Body of pancreas (tissue), 4 donors: ENCODE data around the gene LRFN2. TPM values are rescaled to one million over a fixed set of nuclear protein-coding genes. Genes with fewer than 3 reads are reported as not detected.

Experiments used
- ATAC-seq: fragments of 150-250 bp; one replicate; pipeline ENCODE4 v1.9.1; 2016
- DNase-seq, 4 donors: peaks; one replicate each; pipeline ENCODE4 v3.0.0-alpha.2; 2019
- H3K27ac ChIP-seq, 4 donors: fragments of 200-600 bp; sonication (generic); 1 replicate in 3 of 4; 2 replicates in 1 of 4; pipeline versions ENCODE4 v1.5.1 to v1.6.1; 2016 to 2019; ENCODE audit warnings: mild to moderate bottlenecking in 1 of 4, mixed read lengths in 1 of 4, moderate library complexity in 1 of 4
- H3K27me3 ChIP-seq, 2 donors: fragments of 200-600 bp; sonication (generic); one replicate each; pipeline ENCODE4 v1.6.0; 2016; ENCODE audit warnings: mild to moderate bottlenecking in 1 of 2
- H3K36me3 ChIP-seq, 2 donors: fragments of 200-600 bp; sonication (generic); replicated peaks in 1 of 2; 2 replicates each; pipeline ENCODE4 v1.5.1; 2016; ENCODE audit warnings: low read depth in 2 of 2; ENCODE audit not compliant: insufficient read depth in 1 of 2
- H3K4me1 ChIP-seq: fragments of 200-600 bp; sonication (generic); one replicate; pipeline ENCODE4 v1.6.0; 2016
- H3K4me3 ChIP-seq, 2 donors: fragments of 200-600 bp; sonication (generic); 1 replicate in 1 of 2; 2 replicates in 1 of 2; pipeline ENCODE4 v1.5.1; 2016 to 2019
- H3K9me3 ChIP-seq, 3 donors: fragments of 200-600 bp; sonication (generic); 1 replicate in 2 of 3; 2 replicates in 1 of 3; pipeline ENCODE4 v1.5.1; 2016
- CTCF ChIP-seq, 7 experiments: fragments of 450-650 bp in 4 of 7; fragments of 200-600 bp in 3 of 7; sonication (generic) in 3 of 7; IDR thresholded peaks; one replicate each; pipeline ENCODE4 v1.5.1; 2016 to 2019; ENCODE audit warnings: antibody characterized with exemption in 7 of 7
- POLR2A ChIP-seq, 3 donors: fragments of 450-650 bp; IDR thresholded peaks; one replicate each; pipeline ENCODE4 v1.6.1; 2016; ENCODE audit warnings: antibody characterized with exemption in 3 of 3, mild to moderate bottlenecking in 2 of 3
- WGBS, 2 donors: methylation state at CpG; one replicate each; pipeline ENCODE4 v1.1.5; 2017; 5-methylcytosine and 5-hydroxymethylcytosine counted together
- intact Hi-C: fragments of 100-400 bp; cut with DNase I; formaldehyde crosslinking; loops from one replicate; pipeline ENCODE4 v1.15.1; 2023
- total RNA-seq, 2 donors: library from RNA; depleted of rRNA; stranded (reverse); fragments of >200 nt; gene quantifications; one replicate each; pipeline ENCODE4 v1.1.0, GENCODE V29; 2016

LRFN2 gene
- total RNA-seq, 2 donors from 2014 or later: 0.33 TPM; not detected in 1

GRCh38 chr6:40568062-40568708, 19.0 kb downstream of the LRFN2 start:
- DNase-seq: no peak

DNA sequence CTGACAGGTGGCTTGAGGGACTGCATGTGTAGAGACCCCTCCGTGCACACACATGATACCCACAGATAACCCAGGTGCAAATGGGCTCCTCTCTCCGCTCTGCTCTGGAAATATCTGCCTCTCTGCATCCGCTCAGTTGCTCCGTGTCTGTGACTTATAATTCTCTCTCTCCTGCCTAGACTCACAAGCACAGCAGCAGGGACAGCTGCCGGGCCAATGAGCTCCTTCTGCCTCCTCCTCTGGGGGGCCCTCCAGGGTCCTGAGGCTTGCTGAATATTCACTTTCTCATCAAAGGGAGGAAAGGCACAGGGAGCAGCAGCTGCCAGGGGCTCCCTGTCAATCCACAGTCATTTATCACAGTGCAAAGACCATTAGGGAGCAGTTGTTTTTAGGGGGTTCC, 24.1 kb downstream of the LRFN2 start:
- no peaks in the 10 kb centered on the region for H3K36me3 ChIP-seq
- no peaks in the 10 kb centered on the region for H3K4me1 ChIP-seq
- no peak for DNase-seq
- ATAC-seq: no peak
- TF ChIP-seq CTCF (IDR thresholded peaks at IDR 0.05) (no peak), POLR2A (IDR thresholded peaks at IDR 0.05) (no peak)
- no peaks in the 10 kb centered on the region for H3K27me3 ChIP-seq
- no peak overlapping the region for H3K4me3 ChIP-seq
- intact Hi-C loops: no loop called here
- 68 to 89% methylated on average over 4 to 5 of the region's 5 CpGs for WGBS, 2 donors
- no peaks in the 10 kb centered on the region for H3K9me3 ChIP-seq
- no peak overlapping the region for H3K27ac ChIP-seq

More at GRCh38 chr6:40568062-40568708, 19.0 kb downstream of the LRFN2 start:
- TF ChIP-seq CTCF (IDR thresholded peaks at IDR 0.05) (no peak), POLR2A (IDR thresholded peaks at IDR 0.05) (no peak)
- no peak overlapping the region for H3K4me3 ChIP-seq
- WGBS, 2 donors: 59 to 78% methylated on average over 6 of the region's 6 CpGs
- H3K9me3 ChIP-seq: no peaks in the 10 kb centered on the region
- no peaks in the 10 kb centered on the region for H3K4me1 ChIP-seq
- no peaks in the 10 kb centered on the region for H3K27me3 ChIP-seq
- ATAC-seq: no peak
- no peak overlapping the region for H3K27ac ChIP-seq
- intact Hi-C loops: no loop called here
- no peaks in the 10 kb centered on the region for H3K36me3 ChIP-seq

- no peak for DNase-seq
- no peaks in the 10 kb centered on the region for H3K27me3 ChIP-seq
- H3K36me3 ChIP-seq: no peaks in the 10 kb centered on the region
- TF ChIP-seq CTCF (IDR thresholded peaks at IDR 0.05) (no peak), POLR2A (IDR thresholded peaks at IDR 0.05) (no peak)
- H3K4me3 ChIP-seq: no peak overlapping the region
- ATAC-seq: no peak
- intact Hi-C loops: no loop called here
- H3K27ac ChIP-seq: no peak overlapping the region
- no peaks in the 10 kb centered on the region for H3K4me1 ChIP-seq
- H3K9me3 ChIP-seq: no peaks in the 10 kb centered on the region
- 86 to 96% methylated on average over 4 of the region's 4 CpGs for WGBS, 2 donors
These were observed 28.1 kb downstream of the LRFN2 start for GRCh38 chr6:40559056-40559455.

GRCh38 chr6:40558102-40558501, 29.1 kb downstream of the LRFN2 start:
- TF ChIP-seq CTCF (IDR thresholded peaks at IDR 0.05) (no peak), POLR2A (IDR thresholded peaks at IDR 0.05) (no peak)
- H3K27ac ChIP-seq: no peak overlapping the region
- DNase-seq: no peak
- 51 to 72% methylated on average over 3 of the region's 3 CpGs for WGBS, 2 donors
- intact Hi-C loops: no loop called here
- ATAC-seq: no peak
- no peak overlapping the region for H3K4me3 ChIP-seq
- H3K4me1 ChIP-seq: no peaks in the 10 kb centered on the region
- no peaks in the 10 kb centered on the region for H3K9me3 ChIP-seq
- no peaks in the 10 kb centered on the region for H3K27me3 ChIP-seq
- H3K36me3 ChIP-seq: no peaks in the 10 kb centered on the region

DNA sequence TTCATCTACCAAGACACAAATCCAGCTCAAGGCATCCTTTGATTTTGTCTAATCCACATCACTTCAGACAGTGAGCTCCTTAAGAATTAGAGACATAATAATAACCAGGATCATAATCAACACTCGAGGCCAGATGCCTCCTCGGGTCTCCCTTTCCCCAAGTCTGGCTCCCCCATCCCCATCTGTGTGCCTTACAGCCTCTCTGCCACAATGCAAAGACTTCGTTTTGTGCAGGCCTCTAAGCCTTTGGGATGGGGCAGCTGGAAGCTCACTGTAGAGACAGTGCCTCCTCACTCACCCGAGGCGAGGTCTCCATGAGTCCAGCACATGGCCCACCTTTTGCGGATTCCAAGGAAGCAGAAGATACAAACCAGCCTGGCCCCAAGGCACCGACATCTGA, 30.3 kb downstream of the LRFN2 start:
- no peaks in the 10 kb centered on the region for H3K4me1 ChIP-seq
- DNase-seq: no peak
- no peak for TF ChIP-seq POLR2A (IDR thresholded peaks at IDR 0.05)
- no peak for TF ChIP-seq CTCF (IDR thresholded peaks at IDR 0.05)
- no peaks in the 10 kb centered on the region for H3K9me3 ChIP-seq
- no peak overlapping the region for H3K4me3 ChIP-seq
- 85 to 87% methylated on average over 3 to 7 of the region's 7 CpGs for WGBS, 2 donors
- intact Hi-C loops: no loop called here
- H3K27me3 ChIP-seq: no peaks in the 10 kb centered on the region
- H3K36me3 ChIP-seq: no peaks in the 10 kb centered on the region
- H3K27ac ChIP-seq: no peak overlapping the region
- ATAC-seq: no peak
